A549 (cell line): ENCODE data around the gene AQP6. TPM values are rescaled to one million over a fixed set of nuclear protein-coding genes. Genes with fewer than 3 reads are reported as not detected.

Experiments
- ATAC-seq, 2 experiments: fragments of 200-7000 bp in 1 of 2; fragments of >200 bp in 1 of 2; cut with Nextera tagmentation in 1 of 2; cut with Tn5 transposase in 1 of 2; 3 replicates each; pipeline versions ENCODE4 v1.8.0 to v1.9.1; 2018 to 2020; ENCODE audit warnings: mild to moderate bottlenecking in 1 of 2, moderate library complexity in 1 of 2
- CTCF ChIA-PET: fragments of 300-600 bp; sonication (Branson Sonifier 250); formaldehyde crosslinking; extraction: SDS; loops from one replicate; lab custom pipeline; 2021; ENCODE audit warnings: antibody characterized with exemption, inconsistent platforms; lab: Yijun Ruan, JAX
- POLR2A ChIA-PET: fragments of 350-600 bp; formaldehyde crosslinking; extraction: SDS; loops from one replicate; lab custom pipeline; 2021; ENCODE audit warnings: antibody characterized with exemption, inconsistent platforms; lab: Yijun Ruan, JAX
- DNase-seq, 2 experiments: peaks; one replicate each; pipeline versions ENCODE4 v3.0.0 to v3.0.0-alpha.2; 2011 to 2016; ENCODE audit warnings: low read depth in 1 of 2, low spot score in 1 of 2
- FAIRE-seq: peaks from 2 replicates; lab custom pipeline; 2011; peaks lifted over from hg19 to GRCh38; lab: Jason Lieb, UNC
- H3K27ac ChIP-seq, 2 experiments: fragments of >200 bp; sonication (Bioruptor Twin); formaldehyde crosslinking; 3 replicates each; pipeline ENCODE4 v1.5.1; 2016 to 2017
- H3K4me1 ChIP-seq: fragments of >200 bp; sonication (Bioruptor Twin); formaldehyde crosslinking; 3 replicates; pipeline ENCODE4 v1.6.1; 2016
- H3K4me2 ChIP-seq: fragments of >200 bp; sonication (Bioruptor Twin); formaldehyde crosslinking; 3 replicates; pipeline ENCODE4 v1.6.1; 2016
- H3K4me3 ChIP-seq: fragments of >200 bp; sonication (Bioruptor Twin); formaldehyde crosslinking; 3 replicates; pipeline ENCODE4 v1.5.1; 2016
- H3K9me3 ChIP-seq: fragments of >200 bp; sonication (Bioruptor Twin); formaldehyde crosslinking; 3 replicates; pipeline ENCODE4 v1.6.1; 2016
- CBX2 ChIP-seq: fragments of 200-600 bp; sonication (generic); IDR thresholded peaks from 2 replicates; pipeline ENCODE4 v1.6.1; 2016; ENCODE audit warnings: low read depth, mild to moderate bottlenecking, borderline replicate concordance
- CEBPB ChIP-seq, 2 experiments: fragments of >200 bp in 1 of 2; sonication (Bioruptor Twin) in 1 of 2; formaldehyde crosslinking in 1 of 2; IDR thresholded peaks; 2 replicates each; pipeline ENCODE4 v1.6.1; 2012 to 2016
- CHD2 ChIP-seq: fragments of 150-350 bp; IDR thresholded peaks from 2 replicates; pipeline ENCODE4 v1.6.1; 2014; ENCODE audit warnings: low read length; ENCODE audit not compliant: partially characterized antibody
- EP300 ChIP-seq, 2 experiments: fragments of >200 bp; sonication (Bioruptor Twin); formaldehyde crosslinking; IDR thresholded peaks; 2 replicates in 1 of 2; 3 replicates in 1 of 2; pipeline ENCODE4 v1.6.1; 2016 to 2017
- FOSB ChIP-seq: fragments of 250-450 bp; sonication (Bioruptor Pico); IDR thresholded peaks from 2 replicates; pipeline ENCODE4 v1.5.0; 2020; ENCODE audit warnings: mild to moderate bottlenecking, moderate library complexity
- HDAC2 ChIP-seq: fragments of 200-600 bp; sonication (generic); IDR thresholded peaks from 2 replicates; pipeline ENCODE4 v1.6.1; 2016
- HEYL ChIP-seq: fragments of 250-450 bp; sonication (Bioruptor Pico); IDR thresholded peaks from 2 replicates; pipeline ENCODE4 v1.8.0; 2021; ENCODE audit warnings: mild to moderate bottlenecking, moderate library complexity
- HOXB13 ChIP-seq: fragments of 250-450 bp; sonication (Bioruptor Pico); IDR thresholded peaks from 2 replicates; pipeline ENCODE4 v1.5.0; 2020; ENCODE audit warnings: low read depth, mild to moderate bottlenecking, moderate library complexity
- HOXB5 ChIP-seq: fragments of 250-450 bp; sonication (Bioruptor Pico); IDR thresholded peaks from 2 replicates; pipeline ENCODE4 v1.5.0; 2020; ENCODE audit warnings: mild to moderate bottlenecking, moderate library complexity
- MAFK ChIP-seq: fragments of 450-650 bp; IDR thresholded peaks from 2 replicates; pipeline ENCODE4 v1.6.1; 2014; ENCODE audit not compliant: partially characterized antibody
- RFX5 ChIP-seq: fragments of 450-650 bp; IDR thresholded peaks from 2 replicates; pipeline ENCODE4 v1.7.1; 2014; ENCODE audit warnings: antibody characterized with exemption, mild to moderate bottlenecking, moderate library complexity
- RNF2 ChIP-seq: fragments of 200-600 bp; sonication (generic); IDR thresholded peaks from 2 replicates; pipeline ENCODE4 v1.6.1; 2016; ENCODE audit warnings: low read depth, mild to moderate bottlenecking, antibody characterized with exemption, moderate library complexity, borderline replicate concordance
- SMC3 ChIP-seq: fragments of >200 bp; sonication (Bioruptor Twin); formaldehyde crosslinking; IDR thresholded peaks from 3 replicates; pipeline ENCODE4 v1.6.1; 2018; ENCODE audit warnings: inconsistent platforms
- TFCP2L1 ChIP-seq: fragments of 250-450 bp; sonication (Bioruptor Pico); IDR thresholded peaks from 2 replicates; pipeline ENCODE4 v1.5.0; 2021; ENCODE audit warnings: mild to moderate bottlenecking
- TP53 ChIP-seq: fragments of 250-450 bp; sonication (Bioruptor Pico); IDR thresholded peaks from 2 replicates; pipeline ENCODE4 v1.5.0; 2021; ENCODE audit warnings: mild to moderate bottlenecking, moderate library complexity
- ZNF302 ChIP-seq: fragments of 250-450 bp; sonication (Bioruptor Pico); IDR thresholded peaks from 2 replicates; pipeline ENCODE4 v1.9.0; 2021; ENCODE audit warnings: inconsistent platforms, mild to moderate bottlenecking, moderate library complexity
- ZSCAN20 ChIP-seq: fragments of 250-450 bp; sonication (Bioruptor Pico); IDR thresholded peaks from 2 replicates; pipeline ENCODE4 v1.8.0; 2022; ENCODE audit warnings: mild to moderate bottlenecking, moderate library complexity
- WGBS: methylation state at CpG from one replicate; pipeline ENCODE4 v1.1.6; 2017; ENCODE audit errors: missing lambda C conversion rate; 5-methylcytosine and 5-hydroxymethylcytosine counted together
- polyA plus RNA-seq, 4 experiments: library from polyadenylated mRNA; depleted of rRNA in 3 of 4; stranded (reverse); fragments of >200 nt; fragmentation: RNase III in 1 of 4; extraction: RNeasy Plus Mini Kit Qiagen cat#74134 plus additional on column Dnase treatment in 1 of 4; gene quantifications; 2 replicates in 3 of 4; 3 replicates in 1 of 4; pipeline ENCODE4 v1.2.3, GENCODE V29; 2011 to 2017
- TF ChIP-seq, protein P1 (sequence below): IDR thresholded peaks from 2 replicates; pipeline ENCODE4 v1.6.1; 2012
- TF ChIP-seq, protein P2 (sequence below): fragments of 150-350 bp; IDR thresholded peaks from 2 replicates; pipeline ENCODE4 v1.6.1; 2014; ENCODE audit warnings: low read depth, mild to moderate bottlenecking, low read length
- TF ChIP-seq, protein P3 (sequence below): fragments of 200-600 bp; sonication (generic); IDR thresholded peaks from 2 replicates; pipeline ENCODE4 v1.6.1; 2016; ENCODE audit warnings: antibody characterized with exemption, mild to moderate bottlenecking, moderate library complexity
- TF ChIP-seq, protein P4 (sequence below): IDR thresholded peaks from 2 replicates; pipeline ENCODE4 v1.6.1; 2012; ENCODE audit warnings: low read depth, borderline replicate concordance
- TF ChIP-seq, protein P5 (sequence below): fragments of >200 bp; sonication (Bioruptor Twin); formaldehyde crosslinking; IDR thresholded peaks from 3 replicates; pipeline ENCODE4 v1.6.1; 2016

AQP6 gene
- polyA plus RNA-seq, 2 of the 4 experiments (the other 2 are of a cell fraction): 0.05 TPM; not detected in 1

DNA sequence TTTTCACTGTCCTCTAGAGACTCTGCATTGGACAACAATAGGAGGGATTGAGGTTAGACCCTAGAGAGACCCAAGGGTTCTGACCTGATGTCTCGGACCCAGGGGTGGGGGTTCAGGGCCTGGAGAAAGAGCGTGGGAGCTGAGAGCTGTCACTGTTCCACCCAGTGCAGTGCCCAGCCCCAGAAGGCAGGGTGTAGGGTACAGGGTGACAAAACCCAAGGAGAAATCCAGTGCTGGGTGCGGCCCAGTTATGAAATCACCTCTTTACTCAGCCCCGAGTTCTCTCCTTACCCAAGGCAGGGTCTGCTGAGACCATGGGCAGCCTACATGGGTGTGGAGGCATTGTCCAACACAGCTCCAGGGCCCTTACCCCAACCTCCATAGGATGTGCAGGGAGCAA is 19.6 kb upstream of the AQP6 start (continued):
- TF ChIP-seq RNF2: no peak
- TF ChIP-seq, protein P1, sequence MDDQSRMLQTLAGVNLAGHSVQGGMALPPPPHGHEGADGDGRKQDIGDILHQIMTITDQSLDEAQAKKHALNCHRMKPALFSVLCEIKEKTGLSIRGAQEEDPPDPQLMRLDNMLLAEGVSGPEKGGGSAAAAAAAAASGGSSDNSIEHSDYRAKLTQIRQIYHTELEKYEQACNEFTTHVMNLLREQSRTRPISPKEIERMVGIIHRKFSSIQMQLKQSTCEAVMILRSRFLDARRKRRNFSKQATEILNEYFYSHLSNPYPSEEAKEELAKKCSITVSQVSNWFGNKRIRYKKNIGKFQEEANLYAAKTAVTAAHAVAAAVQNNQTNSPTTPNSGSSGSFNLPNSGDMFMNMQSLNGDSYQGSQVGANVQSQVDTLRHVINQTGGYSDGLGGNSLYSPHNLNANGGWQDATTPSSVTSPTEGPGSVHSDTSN: no peak
- TF ChIP-seq CBX2: no peak
- TF ChIP-seq SMC3: no peak
- TF ChIP-seq, protein P2, sequence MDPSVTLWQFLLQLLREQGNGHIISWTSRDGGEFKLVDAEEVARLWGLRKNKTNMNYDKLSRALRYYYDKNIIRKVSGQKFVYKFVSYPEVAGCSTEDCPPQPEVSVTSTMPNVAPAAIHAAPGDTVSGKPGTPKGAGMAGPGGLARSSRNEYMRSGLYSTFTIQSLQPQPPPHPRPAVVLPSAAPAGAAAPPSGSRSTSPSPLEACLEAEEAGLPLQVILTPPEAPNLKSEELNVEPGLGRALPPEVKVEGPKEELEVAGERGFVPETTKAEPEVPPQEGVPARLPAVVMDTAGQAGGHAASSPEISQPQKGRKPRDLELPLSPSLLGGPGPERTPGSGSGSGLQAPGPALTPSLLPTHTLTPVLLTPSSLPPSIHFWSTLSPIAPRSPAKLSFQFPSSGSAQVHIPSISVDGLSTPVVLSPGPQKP: no peak
- no peak for TF ChIP-seq HEYL
- TF ChIP-seq HDAC2: no peak
- no peak for TF ChIP-seq TP53 (CRISPR knock-in tag)
- TF ChIP-seq, protein P3, sequence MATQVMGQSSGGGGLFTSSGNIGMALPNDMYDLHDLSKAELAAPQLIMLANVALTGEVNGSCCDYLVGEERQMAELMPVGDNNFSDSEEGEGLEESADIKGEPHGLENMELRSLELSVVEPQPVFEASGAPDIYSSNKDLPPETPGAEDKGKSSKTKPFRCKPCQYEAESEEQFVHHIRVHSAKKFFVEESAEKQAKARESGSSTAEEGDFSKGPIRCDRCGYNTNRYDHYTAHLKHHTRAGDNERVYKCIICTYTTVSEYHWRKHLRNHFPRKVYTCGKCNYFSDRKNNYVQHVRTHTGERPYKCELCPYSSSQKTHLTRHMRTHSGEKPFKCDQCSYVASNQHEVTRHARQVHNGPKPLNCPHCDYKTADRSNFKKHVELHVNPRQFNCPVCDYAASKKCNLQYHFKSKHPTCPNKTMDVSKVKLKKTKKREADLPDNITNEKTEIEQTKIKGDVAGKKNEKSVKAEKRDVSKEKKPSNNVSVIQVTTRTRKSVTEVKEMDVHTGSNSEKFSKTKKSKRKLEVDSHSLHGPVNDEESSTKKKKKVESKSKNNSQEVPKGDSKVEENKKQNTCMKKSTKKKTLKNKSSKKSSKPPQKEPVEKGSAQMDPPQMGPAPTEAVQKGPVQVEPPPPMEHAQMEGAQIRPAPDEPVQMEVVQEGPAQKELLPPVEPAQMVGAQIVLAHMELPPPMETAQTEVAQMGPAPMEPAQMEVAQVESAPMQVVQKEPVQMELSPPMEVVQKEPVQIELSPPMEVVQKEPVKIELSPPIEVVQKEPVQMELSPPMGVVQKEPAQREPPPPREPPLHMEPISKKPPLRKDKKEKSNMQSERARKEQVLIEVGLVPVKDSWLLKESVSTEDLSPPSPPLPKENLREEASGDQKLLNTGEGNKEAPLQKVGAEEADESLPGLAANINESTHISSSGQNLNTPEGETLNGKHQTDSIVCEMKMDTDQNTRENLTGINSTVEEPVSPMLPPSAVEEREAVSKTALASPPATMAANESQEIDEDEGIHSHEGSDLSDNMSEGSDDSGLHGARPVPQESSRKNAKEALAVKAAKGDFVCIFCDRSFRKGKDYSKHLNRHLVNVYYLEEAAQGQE: no peak
- TF ChIP-seq HOXB5 (CRISPR knock-in tag): no peak

DNA sequence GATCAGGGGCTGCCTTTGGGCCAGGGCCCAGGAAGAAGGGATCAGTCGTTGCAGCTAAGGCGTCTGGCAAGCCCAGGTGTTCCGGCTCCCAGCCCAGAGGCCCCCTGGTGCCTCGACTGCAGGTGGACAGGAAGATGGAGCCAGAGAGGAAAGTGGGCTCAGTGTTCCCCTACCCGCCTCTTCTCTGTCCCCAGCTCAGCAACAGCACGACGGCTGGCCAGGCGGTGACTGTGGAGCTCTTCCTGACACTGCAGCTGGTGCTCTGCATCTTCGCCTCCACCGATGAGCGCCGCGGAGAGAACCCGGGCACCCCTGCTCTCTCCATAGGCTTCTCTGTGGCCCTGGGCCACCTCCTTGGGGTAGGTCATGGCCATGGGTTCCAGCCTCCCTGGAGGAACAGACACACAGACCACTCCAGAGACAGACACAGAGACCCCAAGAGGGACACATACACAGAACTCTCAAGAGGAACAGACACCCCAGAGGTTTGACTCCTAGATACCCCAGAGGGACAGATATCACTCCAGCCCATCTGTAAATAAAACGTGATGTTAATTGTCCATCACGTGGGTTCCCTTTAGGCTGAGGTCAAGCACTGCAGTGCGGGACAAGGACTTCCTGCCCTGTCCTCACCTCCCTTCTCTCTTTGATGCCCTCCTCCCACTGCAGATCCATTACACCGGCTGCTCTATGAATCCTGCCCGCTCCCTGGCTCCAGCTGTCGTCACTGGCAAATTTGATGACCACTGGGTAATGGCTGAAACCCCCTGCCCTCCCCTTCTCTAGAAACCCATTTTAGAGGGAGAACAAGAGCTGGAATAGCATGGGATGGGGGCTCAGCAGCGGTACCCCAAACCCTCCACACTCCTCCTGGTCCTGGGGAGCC is 18.5 kb upstream of the AQP6 start:
- H3K4me1 ChIP-seq: no peaks in the 10 kb centered on the region
- no peak overlapping the region for H3K4me2 ChIP-seq
- H3K4me3 ChIP-seq: no peak overlapping the region
- ChIA-PET CTCF (interaction anchor here (1.0 to 8.0 kb wide), 5 partner anchors 9 to 102 kb away, joined by 3 to 91 read pairs (median 3); no protein-coding TSS in a partner anchor), POLR2A (no interaction called here)
- FAIRE-seq (no peak), DNase-seq (no peak), ATAC-seq (no peak)
- TF ChIP-seq, protein P4, sequence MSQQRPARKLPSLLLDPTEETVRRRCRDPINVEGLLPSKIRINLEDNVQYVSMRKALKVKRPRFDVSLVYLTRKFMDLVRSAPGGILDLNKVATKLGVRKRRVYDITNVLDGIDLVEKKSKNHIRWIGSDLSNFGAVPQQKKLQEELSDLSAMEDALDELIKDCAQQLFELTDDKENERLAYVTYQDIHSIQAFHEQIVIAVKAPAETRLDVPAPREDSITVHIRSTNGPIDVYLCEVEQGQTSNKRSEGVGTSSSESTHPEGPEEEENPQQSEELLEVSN: no peak
- TF ChIP-seq ZNF302 (CRISPR knock-in tag) (no peak), CBX2 (no peak), EP300 (IDR thresholded peaks at IDR 0.05) (no peak), RFX5 (no peak), FOSB (CRISPR knock-in tag) (no peak), TFCP2L1 (CRISPR knock-in tag) (no peak), HOXB13 (no peak), MAFK (no peak), TP53 (CRISPR knock-in tag) (no peak), ZSCAN20 (no peak), CHD2 (no peak), HEYL (no peak), HOXB5 (CRISPR knock-in tag) (no peak), CEBPB (IDR thresholded peaks at IDR 0.05) (no peak)
- TF ChIP-seq, protein P1: no peak
- TF ChIP-seq, protein P5, sequence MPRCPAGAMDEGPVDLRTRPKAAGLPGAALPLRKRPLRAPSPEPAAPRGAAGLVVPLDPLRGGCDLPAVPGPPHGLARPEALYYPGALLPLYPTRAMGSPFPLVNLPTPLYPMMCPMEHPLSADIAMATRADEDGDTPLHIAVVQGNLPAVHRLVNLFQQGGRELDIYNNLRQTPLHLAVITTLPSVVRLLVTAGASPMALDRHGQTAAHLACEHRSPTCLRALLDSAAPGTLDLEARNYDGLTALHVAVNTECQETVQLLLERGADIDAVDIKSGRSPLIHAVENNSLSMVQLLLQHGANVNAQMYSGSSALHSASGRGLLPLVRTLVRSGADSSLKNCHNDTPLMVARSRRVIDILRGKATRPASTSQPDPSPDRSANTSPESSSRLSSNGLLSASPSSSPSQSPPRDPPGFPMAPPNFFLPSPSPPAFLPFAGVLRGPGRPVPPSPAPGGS: no peak
- no peaks in the 10 kb centered on the region for H3K9me3 ChIP-seq
- H3K27ac ChIP-seq: no peak overlapping the region
- 75% methylated on average over 21 of the region's 21 CpGs for WGBS
